Activated naive CD8-positive, alpha-beta T cell treated with anti-CD3 and anti-CD28 coated beads, Interleukin-2, amount 10 ng/mL, durations not matched to agents 7 days and 5 days (primary cell): ENCODE results near the gene HES4. TPM values are rescaled to one million over a fixed set of nuclear protein-coding genes. Genes with fewer than 3 reads are reported as not detected.
"Not testable (repeated sequence)": the region's sequence is repeated elsewhere in the genome, so short reads cannot be mapped to it uniquely, and the experiment has no call there.

ENCODE experiments used
- ATAC-seq: fragments of 150-1000 bp; cut with Tn5 transposase; one replicate; pipeline ENCODE4 v1.10.0; 2021; ENCODE audit warnings: low read depth, moderate library complexity
- POLR2A ChIA-PET: fragments of 350-600 bp; sonication (Branson Sonifier 250); formaldehyde crosslinking; loops from one replicate; lab custom pipeline; 2021; ENCODE audit warnings: antibody characterized with exemption; lab: Charles Lee
- DNase-seq: peaks from one replicate; pipeline ENCODE4 v3.0.0; 2021
- H3K27ac Mint-ChIP-seq: one replicate; pipeline ENCODE4 v1.8.0; 2022; ENCODE audit warnings: mild to moderate bottlenecking, mixed read lengths
- H3K27me3 Mint-ChIP-seq: one replicate; pipeline ENCODE4 v1.8.0; 2022; ENCODE audit warnings: mild to moderate bottlenecking, moderate library complexity, mixed read lengths
- H3K36me3 Mint-ChIP-seq: one replicate; pipeline ENCODE4 v1.8.0; 2021; ENCODE audit warnings: mild to moderate bottlenecking, mixed read lengths
- H3K4me1 Mint-ChIP-seq: one replicate; pipeline ENCODE4 v1.8.0; 2021; ENCODE audit warnings: mixed read lengths
- H3K4me3 Mint-ChIP-seq: one replicate; pipeline ENCODE4 v1.8.0; 2022; ENCODE audit warnings: mild to moderate bottlenecking, moderate library complexity, mixed read lengths
- H3K9me3 Mint-ChIP-seq: one replicate; pipeline ENCODE4 v1.8.0; 2021; ENCODE audit warnings: mixed read lengths
- total RNA-seq, 2 experiments: library from RNA; stranded (reverse); gene quantifications; one replicate each; pipeline ENCODE4 v1.2.3, GENCODE V29; 2021

The HES4 gene
- total RNA-seq, 2 experiments from 2014 or later = 0.60 to 1.1 TPM

DNA sequence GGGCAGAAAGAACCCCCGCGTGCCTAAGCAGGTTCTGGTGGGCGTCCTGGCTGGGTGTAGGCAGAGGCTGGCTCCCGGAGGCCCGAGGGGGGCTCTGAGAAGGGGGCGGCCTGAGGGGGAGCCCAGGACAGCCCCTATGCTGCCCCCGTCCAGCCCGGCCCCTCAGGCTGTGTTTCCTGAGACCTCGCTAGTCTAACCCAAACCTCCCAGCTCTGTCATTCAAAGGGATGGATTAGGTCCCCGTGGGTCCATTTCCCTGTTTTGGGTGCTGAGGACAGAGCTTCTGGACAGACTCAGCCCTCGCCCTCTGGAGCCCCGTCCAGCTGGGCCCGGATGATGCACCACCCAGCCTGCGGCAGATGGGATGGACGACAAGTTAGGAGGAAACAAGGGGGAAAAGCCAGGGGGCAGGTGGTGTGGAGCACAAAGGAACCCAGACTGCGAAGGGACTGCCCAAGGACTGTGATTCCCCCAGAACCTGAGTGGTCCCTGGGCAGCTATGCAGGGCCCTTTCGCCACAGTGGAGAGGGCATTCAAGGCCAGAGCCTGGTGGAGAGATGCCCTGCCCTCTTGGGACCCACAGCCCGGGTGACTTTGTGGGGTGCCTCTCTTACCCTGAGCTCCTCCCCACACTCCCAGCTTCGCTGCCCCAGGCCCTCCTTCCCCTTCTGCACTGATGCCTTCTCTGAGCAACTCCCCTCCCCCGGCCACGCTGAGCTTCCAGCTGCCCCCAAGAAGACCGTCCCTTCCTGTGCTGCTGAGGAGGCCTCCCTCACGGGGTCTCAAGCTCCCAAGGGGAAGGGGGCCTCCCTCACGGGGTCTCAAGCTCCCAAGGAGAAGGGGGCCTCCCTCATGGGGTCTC lies 2.8 kb downstream of the HES4 start:
- ATAC-seq = no peak
- H3K4me1 Mint-ChIP-seq = peaks cover 4% of the 10 kb centered on the region
- POLR2A ChIA-PET = interaction anchor here (1.3 kb wide), 1 partner anchor 17 kb away, joined by 5 read pairs; the partner anchor contains the start of gene ISG15
- H3K4me3 Mint-ChIP-seq = no peak overlapping the region
- peaks cover 2% of the 10 kb centered on the region for H3K36me3 Mint-ChIP-seq
- no peak for DNase-seq
- H3K27me3 Mint-ChIP-seq = peaks cover 37% of the 10 kb centered on the region
- H3K9me3 Mint-ChIP-seq = peaks cover 4% of the 10 kb centered on the region
- H3K27ac Mint-ChIP-seq = no peak overlapping the region

DNA sequence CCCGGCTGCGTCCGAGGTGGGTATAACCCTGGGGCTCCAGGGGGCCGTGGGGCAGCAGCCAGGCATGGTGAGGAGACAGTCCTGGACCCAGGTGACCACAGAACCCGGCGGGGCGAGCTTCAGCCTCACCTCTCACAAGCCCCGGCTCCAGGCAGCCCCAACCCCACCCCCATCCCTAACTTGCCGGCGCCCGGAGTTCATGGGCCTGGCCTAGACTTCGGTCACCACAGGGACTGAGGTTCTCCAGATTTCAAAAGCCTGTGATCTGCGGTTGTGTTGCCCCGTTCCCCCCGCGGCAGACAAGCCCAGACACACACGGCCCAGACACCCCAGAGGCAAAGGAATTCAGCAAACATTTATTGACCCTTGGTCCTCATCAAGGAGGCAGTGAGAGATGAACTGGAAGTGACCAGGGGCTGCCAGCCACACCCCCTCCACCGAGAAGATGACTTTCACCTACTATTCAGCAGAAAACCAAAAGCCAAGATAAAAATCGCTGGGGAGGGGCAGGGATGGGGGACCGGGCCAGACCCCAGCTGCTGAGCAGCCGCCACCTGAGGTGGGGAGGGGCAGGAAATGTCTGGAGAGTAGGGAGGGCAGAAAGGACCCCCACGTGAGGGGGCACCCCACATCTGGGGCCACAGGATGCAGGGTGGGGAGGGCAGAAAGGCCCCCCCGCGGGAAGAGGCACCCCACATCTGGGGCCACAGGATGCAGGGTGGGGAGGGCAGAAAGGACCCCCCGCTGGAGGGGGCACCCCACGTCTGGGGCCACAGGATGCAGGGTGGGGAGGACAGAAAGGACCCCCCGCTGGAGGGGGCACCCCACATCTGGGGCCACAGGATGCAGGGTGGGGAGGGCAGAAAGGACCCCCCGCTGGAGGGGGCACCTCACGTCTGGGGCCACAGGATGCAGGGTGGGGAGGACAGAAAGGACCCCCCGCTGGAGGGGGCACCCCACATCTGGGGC lies 3.9 kb downstream of the HES4 start:
- H3K27ac Mint-ChIP-seq = peak overlapping the region; percentile 15

DNA sequence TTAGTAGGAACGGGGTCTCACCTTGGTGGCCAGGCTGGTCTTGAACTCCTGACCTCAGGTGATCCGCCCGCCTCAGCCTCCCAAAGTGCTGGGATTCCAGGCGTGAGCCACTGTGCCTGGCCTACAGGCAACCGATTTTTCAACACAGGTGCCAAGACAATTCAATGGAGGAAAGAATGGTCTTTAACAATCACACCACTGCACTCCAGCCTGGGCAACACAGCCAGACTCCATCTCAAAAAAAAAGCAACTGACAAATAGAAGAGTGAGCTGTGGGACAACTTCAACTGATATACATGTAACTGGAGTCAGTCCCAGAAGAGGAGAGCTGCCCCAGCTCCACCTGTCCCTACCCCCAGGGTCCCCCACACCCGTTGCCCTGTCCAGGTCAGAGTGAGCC lies 5.4 kb downstream of the HES4 start:
- H3K9me3 Mint-ChIP-seq, DNase-seq, H3K27ac Mint-ChIP-seq, H3K4me1 Mint-ChIP-seq, H3K36me3 Mint-ChIP-seq, ATAC-seq, POLR2A ChIA-PET, H3K4me3 Mint-ChIP-seq: not testable (repeated sequence)
- peaks cover 41% of the 10 kb centered on the region for H3K27me3 Mint-ChIP-seq

More for the DNA sequence above, 3.9 kb downstream of the HES4 start:
- H3K9me3 Mint-ChIP-seq = peaks cover 6% of the 10 kb centered on the region
- POLR2A ChIA-PET = no interaction called here
- peaks cover 39% of the 10 kb centered on the region for H3K27me3 Mint-ChIP-seq
- ATAC-seq (no peak), DNase-seq (no peak)
- no peak overlapping the region for H3K4me3 Mint-ChIP-seq
- peaks cover 2% of the 10 kb centered on the region for H3K36me3 Mint-ChIP-seq
- H3K4me1 Mint-ChIP-seq = peaks cover 9% of the 10 kb centered on the region

DNA sequence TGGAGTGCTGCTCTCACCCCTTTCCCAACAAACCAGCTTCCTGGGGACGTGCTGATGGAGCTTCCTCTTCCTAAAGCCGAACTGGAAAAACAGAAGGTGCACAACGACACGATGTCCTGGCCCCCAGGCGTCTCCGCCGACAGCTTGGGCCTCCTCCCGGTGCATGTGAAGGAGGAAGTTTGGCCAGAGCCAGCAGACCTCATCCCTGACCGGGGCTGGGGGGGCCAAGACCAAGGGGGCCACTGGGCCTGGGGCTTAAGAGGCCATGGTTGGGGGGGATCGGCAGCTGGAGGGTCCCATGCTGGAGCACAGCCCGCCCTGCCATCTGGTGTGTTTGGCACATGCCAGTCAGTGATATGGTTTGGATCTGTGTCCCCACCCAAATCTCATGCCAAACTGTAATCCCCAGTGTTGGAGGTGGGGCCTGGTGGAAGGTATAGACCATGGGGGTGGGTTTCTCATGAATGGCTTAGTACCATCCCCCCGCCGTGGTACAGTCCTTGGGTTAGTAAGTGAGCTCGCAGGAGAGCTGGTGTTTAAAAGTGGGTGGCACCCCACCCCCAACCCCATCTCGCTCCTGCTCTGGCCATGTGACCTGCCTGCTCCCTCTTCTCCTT lies 6.4 kb downstream of the HES4 start:
- ATAC-seq (no peak), DNase-seq (no peak)
- Mint-ChIP-seq H3K27me3 (peaks cover 50% of the 10 kb centered on the region), H3K27ac (no peak overlapping the region), H3K9me3 (peaks cover 6% of the 10 kb centered on the region), H3K36me3 (peaks cover 4% of the 10 kb centered on the region), H3K4me3 (no peak overlapping the region), H3K4me1 (peaks cover 7% of the 10 kb centered on the region)
- POLR2A ChIA-PET = no interaction called here

DNA sequence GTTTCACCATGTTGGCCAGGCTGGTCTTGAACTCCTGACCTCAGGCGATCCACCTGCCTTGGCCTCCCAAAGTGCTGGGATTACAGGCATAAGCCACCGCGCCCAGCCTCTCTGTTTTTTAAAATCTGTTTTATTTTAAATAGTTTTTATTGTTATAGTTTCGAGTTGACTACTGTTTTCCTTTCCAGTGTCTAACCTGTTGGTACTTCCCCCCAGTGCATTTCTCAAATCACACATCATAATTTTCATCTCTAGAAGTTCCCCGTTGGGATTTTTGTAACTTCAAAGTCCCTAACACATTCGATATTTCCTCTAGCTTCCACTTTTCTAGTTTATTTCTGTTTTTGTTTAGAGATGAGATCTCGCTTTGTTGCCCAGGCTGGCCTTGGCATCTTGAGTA lies 7.5 kb downstream of the HES4 start:
- Mint-ChIP-seq H3K27ac (no peak overlapping the region), H3K4me1 (peaks cover 7% of the 10 kb centered on the region), H3K9me3 (peaks cover 6% of the 10 kb centered on the region), H3K4me3 (no peak overlapping the region), H3K36me3 (peaks cover 4% of the 10 kb centered on the region), H3K27me3 (peaks cover 54% of the 10 kb centered on the region)
- DNase-seq = no peak
- no peak for ATAC-seq
- POLR2A ChIA-PET = no interaction called here

DNA sequence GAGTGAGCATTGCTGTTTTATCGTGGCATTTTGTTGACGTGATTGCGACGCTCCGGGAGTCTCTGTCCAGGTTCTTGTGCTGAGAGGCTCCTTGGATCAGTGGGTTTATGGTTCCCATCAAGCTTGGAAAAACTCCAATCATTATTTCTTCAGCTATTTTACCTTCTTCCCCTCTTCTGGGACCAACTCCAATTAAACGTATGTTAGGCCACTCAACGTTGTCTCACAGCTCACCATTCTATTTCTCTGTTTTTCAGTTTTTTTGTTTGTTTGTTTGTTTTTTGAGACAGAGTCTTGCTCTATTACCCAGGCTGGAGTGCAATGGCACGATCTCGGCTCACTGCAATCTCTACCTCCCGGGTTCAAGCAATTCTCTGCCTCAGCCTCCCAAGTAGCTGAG lies 8.0 kb downstream of the HES4 start:
- Mint-ChIP-seq H3K27ac (no peak overlapping the region), H3K27me3 (peaks cover 49% of the 10 kb centered on the region), H3K36me3 (peaks cover 4% of the 10 kb centered on the region), H3K4me1 (peaks cover 7% of the 10 kb centered on the region), H3K4me3 (no peak overlapping the region), H3K9me3 (peaks cover 6% of the 10 kb centered on the region)
- DNase-seq = no peak
- ATAC-seq = no peak
- POLR2A ChIA-PET = no interaction called here

DNA sequence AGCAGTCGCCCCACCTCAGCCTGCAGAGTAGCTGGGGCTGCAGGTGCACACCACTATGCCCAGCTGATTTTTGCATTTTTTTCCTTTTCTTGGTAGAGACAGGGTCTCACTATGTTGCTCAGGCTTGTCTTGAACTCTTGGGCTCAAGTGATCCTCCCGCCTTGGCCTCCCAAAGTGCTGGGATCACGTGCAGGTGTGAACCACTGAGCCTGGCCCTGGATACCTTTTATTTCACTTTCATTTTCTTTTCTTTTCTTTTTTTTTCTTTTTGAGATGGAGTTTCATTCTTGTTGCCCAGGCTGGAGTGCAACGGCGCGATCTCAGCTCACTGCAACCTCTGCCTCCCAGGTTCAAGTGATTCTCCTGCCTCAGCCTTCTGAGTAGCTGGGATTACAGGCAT lies 8.6 kb downstream of the HES4 start:
- not testable (repeated sequence) for H3K9me3 Mint-ChIP-seq

DNA sequence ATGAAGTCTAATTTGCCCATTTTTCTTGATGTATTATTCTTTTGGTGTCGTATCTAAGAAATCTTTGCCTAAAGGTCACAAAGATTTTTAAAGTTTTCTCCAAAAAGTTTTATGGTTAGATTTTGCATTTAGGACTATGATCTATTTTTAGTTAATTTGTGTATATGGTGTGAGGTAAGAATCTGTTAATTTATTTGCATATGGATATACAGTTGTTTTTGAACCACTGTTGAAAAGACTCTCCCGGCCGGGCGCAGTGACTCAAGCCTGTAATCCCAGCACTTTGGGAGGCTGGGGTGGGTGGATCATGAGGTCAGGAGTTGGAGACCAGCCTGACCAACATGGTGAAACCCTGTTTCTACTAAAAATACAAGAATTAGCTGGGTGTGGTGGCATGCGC lies 11.8 kb downstream of the HES4 start:
- H3K27me3 Mint-ChIP-seq = peaks cover 46% of the 10 kb centered on the region
- H3K36me3 Mint-ChIP-seq, H3K4me3 Mint-ChIP-seq, DNase-seq, H3K9me3 Mint-ChIP-seq, POLR2A ChIA-PET, ATAC-seq, H3K4me1 Mint-ChIP-seq, H3K27ac Mint-ChIP-seq: not testable (repeated sequence)

More for the DNA sequence above, 8.6 kb downstream of the HES4 start:
- H3K4me3 Mint-ChIP-seq, ATAC-seq, DNase-seq, H3K36me3 Mint-ChIP-seq, H3K27ac Mint-ChIP-seq, H3K4me1 Mint-ChIP-seq, POLR2A ChIA-PET: not testable (repeated sequence)
- H3K27me3 Mint-ChIP-seq = peaks cover 49% of the 10 kb centered on the region

DNA sequence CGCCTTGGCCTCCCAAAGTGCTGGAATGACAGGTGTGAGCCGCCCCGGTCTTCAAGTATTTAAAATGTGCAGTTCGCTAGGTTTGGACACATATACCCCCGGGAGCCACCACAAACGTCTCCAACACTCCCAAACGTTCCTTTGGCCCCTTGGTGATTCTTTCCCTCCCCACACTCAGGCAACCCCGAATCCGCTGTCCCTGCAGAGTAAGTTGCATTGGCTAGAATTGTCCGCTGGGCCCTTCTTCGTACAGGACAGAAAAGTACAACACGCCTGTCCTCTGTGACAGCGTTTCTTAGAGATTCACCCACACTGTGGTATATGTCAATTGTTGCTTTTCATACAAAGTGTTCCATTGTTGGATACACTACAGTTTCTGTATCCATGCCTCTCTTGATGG lies 14.8 kb downstream of the HES4 start:
- no peak for DNase-seq
- H3K4me1 Mint-ChIP-seq = no peaks in the 10 kb centered on the region
- POLR2A ChIA-PET = no interaction called here

DNA sequence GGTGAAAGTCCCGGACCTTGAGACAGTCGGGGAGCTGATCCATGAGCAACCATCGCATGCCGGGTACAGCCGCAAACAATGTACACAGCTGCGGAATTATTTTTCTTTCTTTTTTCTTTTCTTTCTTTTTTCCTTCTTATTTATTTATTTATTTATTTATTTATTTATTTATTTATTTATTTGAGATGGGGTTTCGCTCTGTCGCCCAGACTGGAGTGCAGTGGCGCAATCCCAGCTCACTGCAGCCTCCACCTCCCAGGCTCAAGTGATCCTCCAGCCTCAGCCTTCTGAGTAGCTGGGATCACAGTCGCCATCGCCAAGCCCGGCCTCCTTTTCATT lies 15.5 kb downstream of the HES4 start:
- no peak overlapping the region for H3K4me3 Mint-ChIP-seq
- POLR2A ChIA-PET = interaction anchor here (0.8 kb wide), 1 partner anchor 35 kb away, joined by 3 read pairs; no protein-coding TSS in a partner anchor
- H3K36me3 Mint-ChIP-seq = peaks cover 2% of the 10 kb centered on the region
- no peaks in the 10 kb centered on the region for H3K9me3 Mint-ChIP-seq
- ATAC-seq = no peak
- DNase-seq = no peak
- no peaks in the 10 kb centered on the region for H3K4me1 Mint-ChIP-seq
- H3K27me3 Mint-ChIP-seq = peaks cover 34% of the 10 kb centered on the region
- no peak overlapping the region for H3K27ac Mint-ChIP-seq

More for the DNA sequence above, 14.8 kb downstream of the HES4 start:
- Mint-ChIP-seq H3K4me3 (no peak overlapping the region), H3K36me3 (peaks cover 2% of the 10 kb centered on the region), H3K9me3 (no peaks in the 10 kb centered on the region), H3K27me3 (peaks cover 39% of the 10 kb centered on the region), H3K27ac (no peak overlapping the region)
- no peak for ATAC-seq

DNA sequence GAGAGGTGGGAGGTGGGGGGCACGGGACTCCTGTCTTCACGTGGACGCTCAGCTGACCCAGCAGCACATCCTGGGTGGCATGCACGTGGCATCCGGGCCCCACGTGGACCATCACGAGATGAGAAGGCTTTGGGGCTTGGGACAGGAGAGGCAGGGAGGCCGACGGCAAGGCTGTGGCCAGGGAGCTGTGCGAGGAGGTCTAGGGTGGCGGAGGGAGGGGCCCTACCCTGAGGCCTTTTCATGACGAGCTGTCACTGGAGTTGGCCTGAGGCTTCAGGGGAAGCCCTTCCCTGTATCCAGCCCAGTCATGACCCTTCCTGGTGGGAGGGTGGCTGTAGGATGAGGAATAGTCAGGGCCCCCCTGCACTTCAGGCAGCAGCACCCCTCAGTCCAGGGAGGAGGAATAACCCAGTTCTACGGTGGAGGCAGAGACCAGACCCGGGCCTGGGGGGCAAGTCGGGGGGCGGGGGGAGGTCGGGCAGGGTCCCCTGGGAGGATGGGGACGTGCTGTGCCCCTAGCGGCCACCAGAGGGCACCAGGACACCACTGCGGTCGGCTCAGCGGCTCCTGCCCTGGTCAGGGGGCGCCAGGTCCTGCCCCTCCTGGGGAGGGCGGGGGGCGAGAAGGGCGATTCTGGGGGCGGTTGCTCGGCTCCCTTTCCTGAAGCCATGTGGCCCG lies 16.0 kb downstream of the HES4 start:
- POLR2A ChIA-PET = interaction anchor here (0.8 kb wide), 1 partner anchor 35 kb away, joined by 3 read pairs; no protein-coding TSS in a partner anchor
- no peaks in the 10 kb centered on the region for H3K4me1 Mint-ChIP-seq
- H3K9me3 Mint-ChIP-seq = no peaks in the 10 kb centered on the region
- ATAC-seq (peak; percentile 51), DNase-seq (peak; percentile 73)
- H3K27me3 Mint-ChIP-seq = peaks cover 29% of the 10 kb centered on the region
- H3K4me3 Mint-ChIP-seq = no peak overlapping the region
- no peak overlapping the region for H3K27ac Mint-ChIP-seq
- peaks cover 2% of the 10 kb centered on the region for H3K36me3 Mint-ChIP-seq

DNA sequence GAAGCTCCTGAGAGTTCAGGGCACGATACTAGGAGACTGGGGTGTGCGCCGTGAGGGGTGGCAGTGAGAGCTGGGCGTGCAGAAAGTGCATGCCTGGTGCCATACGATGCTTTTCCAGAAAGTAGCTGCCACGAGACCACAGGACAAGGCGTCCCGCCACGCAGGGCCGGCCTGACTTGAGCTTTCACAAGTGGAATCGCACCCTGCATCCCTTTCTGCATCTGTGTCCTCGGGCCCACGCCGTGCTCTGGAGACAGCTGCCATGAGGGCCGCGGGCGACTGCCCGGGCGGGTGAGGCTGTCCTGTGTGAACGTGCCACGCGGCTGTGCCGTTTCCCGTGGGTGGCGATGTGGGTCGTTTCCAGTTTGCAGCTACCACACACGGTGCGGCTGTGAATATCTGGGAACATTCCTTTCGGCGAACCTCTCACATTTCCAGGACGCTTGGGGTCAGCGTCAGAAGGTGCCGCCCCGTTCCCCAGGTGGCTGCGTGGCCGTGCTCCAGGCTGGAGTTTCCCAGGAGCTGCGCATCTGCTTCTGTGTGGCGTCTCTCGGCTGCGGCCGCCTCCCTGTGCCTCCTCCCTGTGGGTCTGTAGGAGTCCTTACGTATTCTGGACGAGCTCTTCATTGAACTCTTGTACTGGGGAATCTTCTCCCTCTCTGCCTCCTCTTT lies 17.0 kb downstream of the HES4 start:
- Mint-ChIP-seq H3K27ac (no peak overlapping the region), H3K27me3 (peaks cover 19% of the 10 kb centered on the region), H3K36me3 (peaks cover 1% of the 10 kb centered on the region), H3K9me3 (no peaks in the 10 kb centered on the region), H3K4me3 (no peak overlapping the region), H3K4me1 (no peaks in the 10 kb centered on the region)
- POLR2A ChIA-PET = interaction anchor here (0.6 to 0.8 kb wide), 2 partner anchors 19 to 31 kb away, joined by 3 read pairs; partner anchors contain the start of gene ISG15
- ATAC-seq = no peak
- no peak for DNase-seq
